Measurements from ENCODE around the gene RASGEF1C.
"Not testable (repeated sequence)": the region's sequence is repeated elsewhere in the genome, so short reads cannot be mapped to it uniquely, and the experiment has no call there.

The RASGEF1C gene

GRCh38 chr5:180099733-180100611, 109.0 kb downstream of the RASGEF1C start:
- no peak for DNase-seq (ENCODE audit: low read depth in 2 of 2)

GRCh38 chr5:180098991-180099732, 109.8 kb downstream of the RASGEF1C start:
- DNase-seq (ENCODE audit: low read depth in 2 of 2): no peak

- no peak for DNase-seq (ENCODE audit: low read depth in 2 of 2)
These were observed 110.5 kb downstream of the RASGEF1C start for GRCh38 chr5:180098526-180098925.

- DNase-seq (ENCODE audit: low read depth in 2 of 2): no peak
These were observed 111.1 kb downstream of the RASGEF1C start for GRCh38 chr5:180097926-180098325.

- DNase-seq (ENCODE audit: low read depth in 2 of 2): no peak
These were observed 111.7 kb downstream of the RASGEF1C start for GRCh38 chr5:180097163-180097894.

- DNase-seq (ENCODE audit: low read depth in 2 of 2): no peak
These were observed 112.4 kb downstream of the RASGEF1C start for GRCh38 chr5:180096616-180097015.

GRCh38 chr5:180095545-180095944, 113.5 kb downstream of the RASGEF1C start:
- DNase-seq (ENCODE audit: low read depth in 2 of 2): no peak

- no peak for DNase-seq (ENCODE audit: low read depth in 2 of 2)
These were observed 115.2 kb downstream of the RASGEF1C start for GRCh38 chr5:180093651-180094382.

- DNase-seq (ENCODE audit: low read depth in 2 of 2): no peak
These were observed 115.8 kb downstream of the RASGEF1C start for GRCh38 chr5:180093241-180093640.

GRCh38 chr5:180090769-180091546, 118.1 kb downstream of the RASGEF1C start:
- DNase-seq (ENCODE audit: low read depth in 2 of 2): no peak

- peak; percentile 45 to 70 for DNase-seq (ENCODE audit: low read depth in 2 of 2)
These were observed 118.8 kb downstream of the RASGEF1C start for GRCh38 chr5:180090098-180090768.

- DNase-seq (ENCODE audit: low read depth in 2 of 2): not testable (repeated sequence)
These were observed 119.4 kb downstream of the RASGEF1C start for GRCh38 chr5:180089628-180090027.

- no peak for DNase-seq (ENCODE audit: low read depth in 2 of 2)
These were observed 120.5 kb downstream of the RASGEF1C start for GRCh38 chr5:180088561-180088960.

- DNase-seq (ENCODE audit: low read depth in 2 of 2): no peak
These were observed 122.1 kb downstream of the RASGEF1C start for GRCh38 chr5:180086816-180087399.

- no peak for DNase-seq (ENCODE audit: low read depth in 2 of 2)
These were observed 123.2 kb downstream of the RASGEF1C start for GRCh38 chr5:180085837-180086236.

GRCh38 chr5:180084638-180085561, 124.1 kb downstream of the RASGEF1C start:
- DNase-seq (ENCODE audit: low read depth in 2 of 2): no peak

GRCh38 chr5:180083529-180084060, 125.4 kb downstream of the RASGEF1C start:
- no peak for DNase-seq (ENCODE audit: low read depth in 2 of 2)

All from stimulated activated CD4-positive, alpha-beta T cell treated with anti-CD3 and anti-CD28 coated beads, Interleukin-15, amount 100 ng/mL, for 48 hours (primary cell).